ENCODE data around the gene NHP2.

DNA sequence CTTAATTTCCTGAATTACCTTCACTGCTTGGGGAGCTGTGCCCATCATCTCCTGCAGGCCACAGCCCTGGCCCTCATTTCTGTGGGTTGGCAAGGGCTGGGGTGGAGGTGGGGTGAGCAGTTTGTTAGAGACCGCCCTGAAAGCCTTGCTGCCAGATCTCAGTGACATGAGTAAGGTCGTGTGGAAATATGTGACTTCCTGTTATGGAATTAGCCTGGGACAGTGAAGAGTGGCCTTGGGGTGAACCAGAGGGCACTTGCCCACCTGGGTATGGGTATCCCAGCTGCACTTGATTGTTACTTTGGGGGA is 48.2 kb upstream of the NHP2 start:
- TF ChIP-seq POLR2AphosphoS5 (IDR thresholded peaks at IDR 0.05; ENCODE audit: low read depth, low read length) (no peak), POLR2A (IDR thresholded peaks at IDR 0.05; ENCODE audit: low read depth, low read length) (no peak)

All from GM12892 (cell line).